Stimulated activated CD4-positive, alpha-beta T cell treated with anti-CD3 and anti-CD28 coated beads, Interleukin-1b, Interleukin-23, amount 100 ng/mL, for 48 hours (primary cell): Measurements from ENCODE around the gene PYROXD2.

Experiments used
- DNase-seq: peaks from one replicate; pipeline ENCODE4 v3.0.0-alpha.2; 2020

PYROXD2 gene

DNA sequence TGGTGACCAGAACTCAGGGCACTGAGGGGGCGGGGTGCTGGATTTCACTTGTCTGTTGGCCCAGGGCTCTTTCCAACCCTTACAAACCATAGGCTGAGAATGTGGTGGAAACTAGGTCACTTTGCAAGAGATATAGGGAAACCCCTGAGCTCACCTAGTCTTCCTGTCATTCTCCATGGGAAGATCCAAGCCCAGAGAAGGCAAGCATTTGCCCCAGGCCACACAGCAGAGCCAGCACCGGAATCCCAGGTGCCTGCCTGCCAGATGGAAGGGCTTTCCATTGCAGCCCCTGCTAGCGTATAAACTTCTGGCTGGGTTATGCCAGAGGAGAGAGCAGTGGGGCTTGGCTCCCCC, 427 bp downstream of the PYROXD2 start:
- DNase-seq, result no peak

DNA sequence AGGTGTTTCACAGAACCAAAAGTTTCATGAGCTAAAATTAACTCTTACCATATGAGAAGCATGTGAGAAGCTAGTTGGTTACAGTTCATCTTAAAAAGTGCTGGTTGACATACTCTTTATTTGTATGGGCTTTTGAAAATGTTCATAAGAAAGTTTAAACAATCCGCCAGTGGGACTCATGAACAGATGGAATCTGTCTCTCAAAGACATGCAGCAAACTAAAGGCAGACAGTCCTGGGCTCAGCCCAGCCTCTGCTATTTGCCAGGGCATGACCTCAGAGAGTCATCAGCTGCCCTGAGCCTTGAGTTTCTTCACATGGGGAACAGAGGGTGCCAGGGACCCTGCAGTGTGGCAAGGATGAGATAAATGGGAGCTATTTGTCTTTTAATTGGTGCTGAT, 3.2 kb downstream of the PYROXD2 start:
- no peak for DNase-seq

DNA sequence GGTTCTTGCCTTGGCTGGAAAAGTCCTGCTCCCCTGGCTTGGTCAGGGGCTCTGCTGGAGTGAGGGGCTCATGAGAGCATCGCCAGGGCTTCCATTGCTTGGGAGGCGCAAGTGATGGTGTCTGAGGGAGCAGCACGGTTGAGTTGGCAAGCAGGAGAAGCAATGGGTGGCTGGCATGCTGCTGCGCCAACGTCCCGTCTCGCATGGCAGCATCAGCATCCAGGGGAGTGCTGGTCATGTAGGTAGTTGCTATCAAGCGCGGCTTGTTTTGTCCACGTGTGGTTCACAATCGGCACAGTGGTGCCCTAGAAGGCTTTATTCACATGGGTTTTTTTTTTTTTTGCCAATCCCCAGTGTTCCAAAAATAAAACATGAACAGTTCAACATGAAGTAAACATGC, 3.8 kb downstream of the PYROXD2 start:
- no peak for DNase-seq

DNA sequence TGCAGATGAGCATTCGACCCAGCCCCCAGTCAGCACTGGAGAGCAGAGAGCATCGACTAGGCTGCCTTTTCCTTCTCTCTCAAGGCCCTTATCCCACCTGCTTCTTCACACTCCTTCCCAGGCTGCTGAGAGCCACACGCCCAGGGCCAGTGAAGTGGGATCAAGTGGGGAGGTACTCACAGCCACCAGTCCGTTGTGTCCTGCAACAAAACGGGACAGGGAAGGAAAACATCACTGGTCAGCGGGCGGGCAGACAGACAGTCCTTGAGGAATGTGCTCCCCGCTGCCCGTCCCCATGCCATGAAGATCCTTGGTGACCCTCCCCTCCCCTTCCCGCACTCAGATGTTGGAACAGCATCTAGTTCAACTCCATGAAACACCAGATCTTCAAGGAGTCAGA, 4.2 kb downstream of the PYROXD2 start:
- no peak for DNase-seq

DNA sequence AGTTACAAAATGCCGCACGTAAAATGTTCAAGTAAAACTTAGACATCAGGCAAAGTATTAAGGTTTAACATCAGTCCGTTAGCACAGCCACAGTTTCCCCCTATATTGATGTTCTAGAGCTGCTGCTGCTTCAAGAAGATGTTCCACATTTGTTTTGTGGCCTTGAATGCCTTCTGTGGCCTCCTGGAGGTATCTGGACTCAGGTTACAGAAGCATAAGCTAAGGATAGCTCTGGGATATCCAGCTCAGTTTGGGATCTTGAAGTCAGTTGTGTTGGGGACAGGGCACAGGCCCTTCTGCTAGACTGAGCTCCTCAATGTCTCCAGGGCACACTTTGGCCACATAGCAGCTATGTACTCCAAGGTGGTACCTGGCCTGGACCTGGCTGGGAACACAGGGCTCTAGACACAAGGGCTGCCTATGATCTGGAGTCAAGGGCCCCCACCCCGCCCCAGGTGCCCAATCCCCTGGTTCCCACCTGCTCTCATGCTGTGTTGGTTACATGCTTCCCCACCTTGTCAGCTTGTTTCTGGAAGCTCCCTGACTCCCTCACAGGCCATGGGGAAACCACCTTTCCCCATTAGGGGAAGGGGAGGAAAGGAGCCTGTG, 4.7 kb downstream of the PYROXD2 start:
- no peak for DNase-seq

DNA sequence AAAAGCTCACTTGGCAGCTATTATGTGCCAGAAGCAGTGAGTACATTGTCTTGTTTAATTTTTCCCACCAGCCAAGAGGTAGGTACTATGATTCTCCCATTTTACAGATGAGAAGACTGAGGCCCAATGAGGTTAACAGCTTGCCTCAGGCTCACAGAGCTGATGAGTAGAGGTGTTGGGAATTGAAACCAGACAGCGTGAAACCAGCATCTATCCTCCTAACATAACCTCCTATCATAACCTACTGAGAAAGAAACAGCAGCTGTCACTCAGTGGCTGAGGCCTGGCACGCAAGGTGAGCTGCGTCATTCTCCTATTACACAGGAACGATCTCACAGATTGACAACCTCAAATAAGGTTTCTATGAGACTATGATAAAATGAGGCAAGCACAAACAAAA, 6.2 kb downstream of the PYROXD2 start:
- DNase-seq, result no peak

DNA sequence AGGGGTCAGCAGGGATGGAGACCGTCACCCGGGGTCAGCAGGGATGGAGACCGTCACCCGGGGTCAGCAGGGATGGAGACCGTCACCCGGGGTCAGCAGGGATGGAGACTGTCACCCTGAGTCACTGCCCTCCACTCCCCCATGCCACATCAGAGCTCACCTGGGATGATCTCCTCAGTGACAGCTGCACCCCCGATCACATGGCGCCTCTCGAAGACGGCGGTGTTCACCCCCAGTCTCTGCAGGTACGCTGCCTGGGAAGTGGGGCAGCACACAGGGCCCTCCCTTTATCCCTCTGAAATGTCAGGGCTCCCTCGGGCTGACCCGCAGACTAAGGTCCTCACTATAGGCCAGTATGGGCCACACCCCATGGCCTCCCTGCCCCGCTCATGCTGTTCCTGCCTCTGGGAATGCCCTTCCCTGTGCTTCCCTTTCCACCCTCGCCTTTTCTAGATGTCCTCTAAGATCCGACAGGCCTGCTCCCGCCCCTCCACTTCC, 7.2 kb downstream of the PYROXD2 start:
- no peak for DNase-seq

DNA sequence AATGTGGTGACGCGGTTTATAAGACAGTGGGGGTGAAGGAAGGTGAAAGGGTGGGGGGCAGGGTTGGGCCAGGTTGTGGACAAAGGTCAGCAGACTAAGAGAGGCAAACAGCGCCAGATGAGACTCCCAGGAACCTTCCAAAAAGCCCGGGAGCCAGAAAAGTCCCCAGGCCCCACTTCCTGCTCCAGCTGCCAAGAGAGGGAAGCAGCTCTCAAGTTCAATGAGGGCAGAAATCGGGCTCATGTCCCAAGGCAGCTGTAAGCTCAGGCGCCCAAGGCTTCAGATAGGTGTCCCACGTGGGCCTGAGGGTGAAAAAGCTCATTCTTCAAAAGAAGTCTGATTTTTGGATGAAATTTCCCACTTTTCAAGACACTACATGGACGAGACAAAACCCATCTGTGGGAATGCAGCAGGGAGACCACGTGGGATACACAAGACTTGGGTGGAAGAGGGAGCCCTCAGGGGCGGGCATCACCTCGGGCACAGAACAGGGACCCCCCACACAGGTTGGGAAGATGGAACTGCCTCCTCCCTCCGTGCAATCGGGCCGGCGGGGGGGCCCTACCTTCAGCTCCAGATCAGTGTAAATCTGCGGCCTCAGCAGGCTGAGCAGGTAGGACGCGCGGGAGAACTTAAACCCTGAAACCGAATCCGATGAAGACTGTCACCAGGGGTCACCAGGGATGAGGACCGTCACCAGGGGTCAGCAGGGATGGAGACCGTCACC, 7.8 kb downstream of the PYROXD2 start:
- DNase-seq, result no peak

DNA sequence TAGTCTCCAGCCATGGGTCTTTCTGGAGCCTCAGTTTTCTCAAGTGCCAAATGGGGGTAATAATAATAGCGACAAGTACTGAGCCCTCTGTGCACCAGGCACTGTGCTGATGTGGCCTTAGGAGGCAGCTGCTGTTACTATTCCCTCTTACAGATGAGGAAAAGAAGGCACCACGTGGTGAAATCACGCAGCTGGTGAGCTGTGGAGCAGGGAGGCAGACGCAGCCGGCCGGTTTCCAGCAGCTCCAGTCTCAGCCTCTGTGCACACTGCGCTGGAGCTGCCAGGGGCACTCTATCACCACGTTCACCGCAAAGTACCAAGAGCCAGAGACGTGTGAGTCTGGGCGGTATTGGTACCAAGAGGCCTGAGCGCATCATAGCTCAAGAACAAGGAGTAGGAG, 9.6 kb downstream of the PYROXD2 start:
- DNase-seq, result no peak

DNA sequence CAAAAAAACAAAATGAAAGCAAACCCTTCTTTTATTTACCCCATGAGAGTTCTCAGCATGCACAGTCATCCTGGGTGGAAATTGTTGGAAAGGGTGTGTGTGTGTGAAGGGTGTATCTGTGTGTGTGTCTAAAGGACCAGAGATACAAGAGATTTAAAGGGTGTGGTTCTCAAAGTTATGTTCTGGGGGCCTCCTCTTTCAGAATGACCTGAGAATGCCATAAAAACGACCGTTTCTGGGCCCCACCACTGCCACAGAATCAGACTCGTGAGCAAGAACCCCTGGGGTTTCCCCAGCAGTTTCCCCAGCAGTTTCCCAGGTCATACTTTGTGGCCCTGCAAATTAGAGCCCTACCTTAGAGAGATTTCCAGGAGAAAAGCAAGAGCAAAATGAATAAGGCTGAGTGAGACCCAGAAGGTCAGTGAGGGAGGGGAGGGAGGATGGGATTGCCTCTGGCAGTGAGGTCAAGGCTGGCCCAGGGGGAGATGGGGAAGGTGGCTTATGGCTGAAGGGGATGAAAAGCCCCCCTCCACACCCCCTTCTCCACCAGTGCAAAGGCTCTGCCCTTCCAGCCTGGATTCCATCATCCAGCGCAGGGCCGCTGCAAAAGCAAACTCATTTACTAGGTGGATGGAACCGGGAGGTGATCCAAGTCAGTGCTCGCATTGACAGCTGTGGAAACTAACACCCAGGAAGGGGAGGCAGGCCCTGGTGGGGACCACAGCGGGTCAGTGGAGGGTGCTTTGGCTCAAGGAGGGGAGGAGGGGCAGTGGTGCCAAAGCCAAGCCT, 10.2 kb downstream of the PYROXD2 start:
- peak; percentile 40 for DNase-seq

DNA sequence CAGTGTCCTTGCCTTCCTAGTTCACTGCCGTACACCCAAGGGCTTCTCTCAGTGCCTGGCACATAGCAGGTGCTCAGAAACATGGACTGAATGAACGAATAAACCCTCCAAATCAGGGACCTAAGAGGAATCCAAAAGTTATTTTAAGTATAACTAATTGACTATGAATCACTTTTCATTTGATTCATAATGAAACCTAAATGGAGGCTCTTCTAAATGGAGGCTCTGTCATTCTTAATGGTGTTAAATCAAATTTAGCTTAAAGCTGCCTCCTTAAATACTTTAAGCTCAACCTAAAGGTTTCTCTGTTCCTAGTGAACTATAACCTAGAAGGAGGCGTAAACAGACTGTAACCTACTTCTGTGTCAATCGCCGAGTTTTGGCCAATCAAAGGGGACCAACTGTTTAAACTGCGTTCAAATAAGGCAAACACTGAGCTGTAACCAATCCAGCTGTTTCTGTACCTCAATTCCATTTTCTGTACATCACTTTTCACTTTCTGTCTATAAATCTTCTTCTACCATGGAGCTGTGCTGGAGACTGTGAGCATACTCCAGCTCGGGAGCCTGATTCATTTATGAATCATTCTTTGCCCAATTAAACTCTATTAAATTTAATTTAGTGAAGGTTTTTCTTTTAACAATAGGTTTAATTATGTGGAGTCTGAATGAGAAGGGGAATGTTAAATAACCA, 11.0 kb downstream of the PYROXD2 start:
- no peak for DNase-seq

DNA sequence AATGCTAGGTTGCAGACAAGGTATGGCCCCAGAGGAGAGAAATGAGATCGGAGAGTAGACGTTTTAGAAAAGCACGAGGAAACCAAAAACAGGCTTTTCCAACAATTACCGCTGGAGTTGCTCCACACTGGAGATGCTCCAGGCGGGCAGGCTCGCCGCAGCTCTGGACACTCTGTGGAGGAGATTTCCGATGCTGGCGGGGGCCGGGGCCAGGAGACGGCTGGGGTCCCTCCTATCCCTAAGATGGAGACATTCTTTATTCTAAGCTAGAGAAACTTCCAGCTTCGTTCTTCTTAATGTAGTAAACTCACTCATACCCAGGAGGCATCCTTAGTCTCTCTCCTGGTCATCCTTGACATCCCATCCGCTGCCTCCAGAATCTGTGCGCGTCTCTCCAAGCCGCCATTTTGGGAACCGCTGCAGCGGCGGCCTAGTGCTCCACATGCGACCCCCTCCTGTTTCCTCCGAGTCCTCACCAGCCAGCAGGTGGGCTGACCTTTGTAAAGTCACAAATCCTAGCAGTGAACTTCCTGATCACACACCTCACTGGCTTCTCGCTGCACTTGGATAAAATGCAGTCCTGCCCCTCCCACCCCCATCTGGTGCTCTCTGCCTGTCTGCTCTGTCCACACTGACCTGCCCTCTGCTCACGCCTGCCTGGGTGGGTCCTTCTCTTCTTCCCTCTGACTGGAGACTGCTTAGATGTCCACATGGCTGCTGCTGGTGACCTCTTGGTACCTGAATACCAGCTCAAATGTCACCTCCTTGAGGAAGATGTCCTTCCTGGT, 11.9 kb downstream of the PYROXD2 start:
- no peak for DNase-seq

DNA sequence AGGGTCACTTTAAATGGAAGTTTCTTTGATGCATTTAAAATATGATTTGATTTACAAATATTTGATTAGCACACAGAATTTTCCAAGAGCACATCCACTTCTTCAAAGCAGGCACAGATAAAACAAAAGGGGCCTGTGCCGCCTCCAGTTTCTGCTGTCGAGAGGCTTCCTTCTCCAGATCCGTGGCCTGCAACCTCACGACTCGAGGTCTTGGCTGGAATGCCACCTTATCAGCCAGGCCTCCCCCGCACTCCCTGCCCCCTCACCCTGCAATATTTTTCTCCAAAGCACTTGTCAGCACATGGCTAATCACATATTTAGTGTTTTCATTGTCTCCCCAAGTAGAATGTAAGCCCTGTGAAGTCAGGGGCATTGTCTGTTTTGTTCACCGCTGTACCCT, 12.5 kb downstream of the PYROXD2 start:
- no peak for DNase-seq

DNA sequence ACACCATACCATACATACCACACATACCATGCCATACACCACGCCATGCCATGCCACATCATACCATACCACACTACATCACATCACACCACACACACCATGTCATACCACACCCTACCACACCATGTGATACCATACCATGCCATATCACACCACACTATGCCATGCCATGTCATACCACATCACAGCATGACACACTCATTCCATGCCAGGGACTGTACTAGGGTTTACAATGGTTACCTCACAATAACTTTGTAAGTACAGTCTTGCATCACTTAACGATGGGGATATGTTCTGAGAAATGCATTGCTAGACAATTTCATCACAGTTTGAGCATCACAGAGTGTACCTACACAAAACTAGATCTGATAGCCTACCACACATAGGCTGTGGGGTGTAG, 14.5 kb downstream of the PYROXD2 start:
- peak; percentile 42 for DNase-seq

DNA sequence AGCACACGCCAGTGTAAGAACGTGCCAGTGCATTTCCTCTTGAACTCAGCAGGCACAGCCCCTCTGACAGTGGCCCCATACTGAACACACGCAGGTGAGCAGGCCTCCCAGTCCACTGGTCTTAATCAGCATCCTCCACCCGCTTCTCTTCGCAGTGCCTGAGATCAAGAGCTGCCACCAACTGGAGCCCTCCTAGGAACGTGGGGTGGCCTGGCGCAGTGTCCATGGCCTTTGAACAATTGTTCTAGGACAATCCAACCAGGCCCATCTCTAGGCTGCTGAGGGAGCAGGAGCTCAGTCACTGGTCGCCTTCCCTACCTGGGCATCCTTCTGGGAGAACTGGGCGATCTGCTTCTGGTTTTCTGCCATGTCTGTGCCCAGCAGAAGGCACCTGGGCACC, 15.2 kb downstream of the PYROXD2 start:
- no peak for DNase-seq

DNA sequence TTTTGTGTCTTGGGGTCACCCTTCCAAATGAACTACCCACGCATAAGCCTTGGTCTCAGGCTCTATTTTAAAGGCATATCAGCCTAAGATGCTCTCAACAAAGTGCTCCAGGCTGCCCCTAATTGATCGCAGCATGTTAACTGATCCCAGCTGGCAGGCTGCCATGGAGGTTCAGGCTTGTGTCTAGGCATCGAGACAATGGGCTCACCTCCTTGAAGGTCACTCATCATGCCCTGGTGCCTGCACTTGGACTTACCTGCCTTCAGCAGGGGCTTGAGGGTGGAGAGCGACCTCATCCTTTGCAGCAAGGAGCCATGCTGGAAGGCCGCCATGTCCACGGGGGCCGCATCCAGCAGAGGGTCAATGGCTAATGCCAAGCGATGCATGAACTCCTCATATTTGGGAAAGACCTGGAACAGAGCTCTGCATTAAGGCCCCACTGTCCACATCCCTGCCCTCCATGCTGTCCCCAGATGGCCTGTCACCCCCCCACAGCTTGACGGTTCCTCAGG, 17.8 kb downstream of the PYROXD2 start:
- no peak for DNase-seq

DNA sequence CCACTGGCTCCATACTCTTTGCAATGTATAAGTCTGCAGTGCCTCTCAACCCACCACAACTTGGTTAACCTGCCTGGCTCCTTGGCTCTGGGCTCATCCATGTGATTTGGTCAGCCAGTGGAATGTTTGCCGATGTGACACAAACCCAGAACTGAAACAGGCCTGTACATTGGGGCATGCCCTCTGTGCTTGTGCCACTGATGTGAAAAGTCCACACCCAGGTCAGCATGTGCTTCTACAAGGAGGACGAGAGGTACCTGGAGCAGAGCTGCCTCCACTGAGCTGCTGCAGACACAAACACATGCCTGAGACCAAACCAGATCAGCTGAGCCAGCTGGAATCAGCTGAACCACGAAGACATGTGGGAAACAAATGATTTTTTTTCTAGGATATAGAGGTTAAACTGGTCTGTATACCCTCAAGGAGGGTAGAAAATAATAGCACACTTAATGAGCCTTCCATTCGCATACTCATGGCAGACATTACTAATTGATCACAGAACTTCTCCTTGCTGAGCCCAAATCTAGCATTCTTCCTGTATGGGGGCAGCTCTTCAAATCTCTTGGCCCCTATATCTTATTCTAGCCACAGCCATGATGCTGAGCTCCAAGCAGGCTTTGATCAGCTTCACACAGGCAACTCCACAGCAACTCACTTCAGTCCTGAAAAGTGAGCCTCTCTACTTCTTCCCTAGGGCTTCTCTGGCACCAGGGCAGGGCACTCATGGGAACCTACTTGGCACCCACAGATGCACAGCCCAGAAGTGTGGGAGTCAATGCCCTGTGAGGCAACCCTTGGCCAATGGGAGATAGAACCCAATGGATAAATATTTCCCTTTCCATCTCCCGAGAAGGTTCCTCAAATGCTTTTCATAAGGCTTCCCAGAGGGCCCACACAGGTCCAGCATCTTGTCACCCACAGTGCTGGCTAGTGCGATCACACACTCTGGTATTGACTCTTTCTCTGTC, 18.6 kb downstream of the PYROXD2 start:
- no peak for DNase-seq

DNA sequence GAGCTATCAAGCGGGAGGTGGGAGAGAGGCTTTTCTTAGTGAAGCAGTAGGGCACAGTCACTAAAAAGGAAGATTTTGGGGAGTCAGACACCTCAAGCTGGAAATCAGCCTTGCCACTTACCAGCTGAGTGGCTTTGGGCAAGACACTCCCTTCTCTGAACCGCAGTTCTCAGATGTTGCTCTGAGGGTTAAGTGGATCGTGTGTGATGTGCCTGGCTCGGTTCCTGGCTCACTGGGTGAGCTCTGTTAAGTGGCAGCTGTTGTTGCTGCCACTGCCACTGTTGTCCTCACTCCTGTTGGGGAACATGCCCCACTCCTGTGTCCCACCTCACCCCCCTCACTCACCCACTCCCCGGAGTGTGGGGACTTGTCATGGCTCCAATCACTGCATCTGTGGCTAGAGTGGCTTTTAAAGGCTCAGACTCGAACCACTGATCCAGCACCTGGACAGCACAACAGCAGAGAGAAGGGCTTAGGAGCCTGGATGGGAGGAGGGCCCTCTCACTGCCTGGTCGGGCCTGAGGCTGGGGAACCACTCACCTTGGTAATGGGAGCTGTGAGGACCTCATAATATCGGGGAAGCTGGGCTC, 20.0 kb downstream of the PYROXD2 start:
- no peak for DNase-seq

DNA sequence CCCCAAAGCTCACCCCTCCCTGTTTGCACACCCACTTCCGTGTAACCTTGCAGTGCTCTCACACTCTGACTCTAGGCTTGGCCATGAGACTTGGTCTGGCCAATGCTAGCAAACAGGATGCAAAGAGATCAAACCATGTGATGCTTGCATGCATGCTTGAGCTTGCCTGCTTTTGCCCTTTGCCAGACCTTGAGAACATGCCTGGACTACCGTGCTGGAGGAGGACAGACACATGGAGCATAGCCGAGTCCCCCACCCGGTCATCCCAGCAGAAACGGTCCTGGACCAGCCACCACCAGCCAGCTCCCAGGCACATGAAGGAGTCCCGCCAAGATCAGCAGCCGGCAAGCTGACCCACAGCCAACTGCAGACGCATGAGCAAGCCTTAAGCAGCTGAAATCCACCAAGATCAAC, 23.4 kb downstream of the PYROXD2 start:
- no peak for DNase-seq

DNA sequence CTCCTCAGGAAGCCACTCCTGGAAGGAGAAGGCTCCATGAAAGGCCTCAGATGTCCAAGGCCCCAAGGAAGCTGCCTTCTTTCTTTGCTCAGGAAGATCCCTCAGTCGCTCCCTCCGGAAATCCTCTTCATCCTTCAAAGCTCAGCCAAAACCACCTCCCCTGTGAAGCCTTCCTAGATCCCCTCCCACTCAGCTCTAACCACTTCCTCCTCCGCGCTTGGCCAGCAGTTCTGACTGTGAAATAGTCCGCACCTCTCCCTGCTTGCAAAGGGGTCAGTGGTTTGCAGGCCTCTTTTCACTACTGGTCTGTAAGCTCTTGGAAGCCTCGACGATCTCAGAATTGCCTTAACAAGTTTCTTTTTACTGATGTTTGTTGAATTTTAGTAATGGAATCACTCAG, 23.9 kb downstream of the PYROXD2 start:
- no peak for DNase-seq

DNA sequence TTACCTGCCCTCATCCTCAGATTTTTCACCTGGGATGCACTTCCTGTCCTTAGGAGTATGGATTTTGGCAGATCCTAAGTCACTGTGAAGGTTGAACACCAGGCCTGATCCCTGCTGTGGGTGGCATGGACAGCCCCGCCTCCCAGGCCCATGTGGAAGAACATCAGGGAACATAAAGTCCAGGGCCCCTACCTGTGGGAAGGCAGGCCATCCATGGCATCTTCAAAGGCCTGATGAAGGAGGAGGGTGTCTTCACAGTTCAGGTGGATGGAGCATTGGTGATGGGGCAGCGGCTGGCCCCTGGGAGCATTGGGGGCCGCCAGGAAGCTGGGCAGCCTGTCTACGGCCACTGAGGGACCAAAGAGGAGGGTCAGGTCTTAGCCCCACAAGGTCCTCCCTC, 24.6 kb downstream of the PYROXD2 start:
- DNase-seq, result no peak
